IMR-90 (cell line): ENCODE data around the gene ARHGAP35. TPM values are rescaled to one million over a fixed set of nuclear protein-coding genes. Genes with fewer than 3 reads are reported as not detected.

ENCODE experiments used
- ATAC-seq: fragments of 200-7000 bp; cut with Tn5 transposase; 2 replicates; pipeline ENCODE4 v1.9.1; 2020; ENCODE audit warnings: low read depth, mild to moderate bottlenecking, moderate library complexity
- BruUV-seq: library from RNA; stranded (reverse); fragments of 400-500 nt; replicated peaks from 2 replicates; lab custom pipeline; 2021; lab: Mats Ljungman, UMichigan
- CTCF ChIA-PET: fragments of 300-600 bp; formaldehyde crosslinking; extraction: SDS; loops from one replicate; lab custom pipeline; 2021; ENCODE audit warnings: antibody characterized with exemption; lab: Yijun Ruan, JAX
- POLR2A ChIA-PET: fragments of 300-600 bp; sonication (Branson Sonifier 250); formaldehyde crosslinking; loops from one replicate; lab custom pipeline; 2022; ENCODE audit warnings: antibody characterized with exemption; ENCODE audit not compliant: unreplicated experiment; lab: Charles Lee
- DNase-seq: peaks from one replicate; pipeline ENCODE4 v3.0.0; 2013
- H2AFZ ChIP-seq: replicated peaks from 2 replicates; pipeline ENCODE3; 2013; ENCODE audit warnings: low read length, mild to moderate bottlenecking; ENCODE audit not compliant: poor library complexity
- H2AK5ac ChIP-seq: 2 replicates; pipeline ENCODE4 v1.6.1; 2013; ENCODE audit warnings: low read depth, low read length, inconsistent platforms
- H2AK9ac ChIP-seq: replicated peaks from 2 replicates; pipeline ENCODE3; 2013; ENCODE audit warnings: mild to moderate bottlenecking, low read depth, low read length, moderate library complexity; ENCODE audit not compliant: poor library complexity
- H2BK120ac ChIP-seq: 2 replicates; pipeline ENCODE4 v1.6.1; 2013; ENCODE audit warnings: low read depth, low read length, inconsistent platforms
- H2BK15ac ChIP-seq: 3 replicates; pipeline ENCODE4 v1.6.1; 2013; ENCODE audit warnings: low read depth, low read length, inconsistent platforms
- H2BK20ac ChIP-seq: 2 replicates; pipeline ENCODE4 v1.6.1; 2013; ENCODE audit warnings: low read depth, mild to moderate bottlenecking, inconsistent platforms, low read length, moderate library complexity
- H2BK5ac ChIP-seq: 2 replicates; pipeline ENCODE4 v1.6.1; 2013; ENCODE audit warnings: mild to moderate bottlenecking, low read depth, low read length, inconsistent platforms; ENCODE audit not compliant: poor library complexity, severe bottlenecking
- H3K14ac ChIP-seq: replicated peaks from 2 replicates; pipeline ENCODE4 v1.6.1; 2013; ENCODE audit warnings: low read depth, low read length, inconsistent platforms
- H3K18ac ChIP-seq: 2 replicates; pipeline ENCODE4 v1.6.1; 2013; ENCODE audit warnings: low read depth, low read length, control low read depth
- H3K23ac ChIP-seq: 2 replicates; pipeline ENCODE4 v1.6.1; 2013; ENCODE audit warnings: low read depth, low read length, inconsistent platforms
- H3K27ac ChIP-seq: 2 replicates; pipeline ENCODE4 v1.5.1; 2013; ENCODE audit warnings: mild to moderate bottlenecking, control low read depth, low read length; ENCODE audit not compliant: insufficient read depth
- H3K27me3 ChIP-seq: 2 replicates; pipeline ENCODE4 v1.6.1; 2013; ENCODE audit warnings: low read length; ENCODE audit not compliant: control insufficient read depth, insufficient read depth
- H3K36me3 ChIP-seq: 2 replicates; pipeline ENCODE4 v1.6.1; 2013; ENCODE audit warnings: low read length, mixed read lengths; ENCODE audit not compliant: control insufficient read depth, insufficient read depth
- H3K4ac ChIP-seq: 2 replicates; pipeline ENCODE4 v1.6.1; 2013; ENCODE audit warnings: low read depth, low read length, inconsistent platforms
- H3K4me1 ChIP-seq: 2 replicates; pipeline ENCODE4 v1.6.1; 2013; ENCODE audit warnings: low read length, mixed read lengths; ENCODE audit not compliant: control insufficient read depth, insufficient read depth
- H3K4me2 ChIP-seq: 2 replicates; pipeline ENCODE4 v1.6.1; 2013; ENCODE audit warnings: low read depth, mild to moderate bottlenecking, control low read depth, low read length, moderate library complexity
- H3K4me3 ChIP-seq: 2 replicates; pipeline ENCODE4 v1.5.1; 2013; ENCODE audit warnings: low read depth, mild to moderate bottlenecking, control low read depth, low read length, moderate library complexity; ENCODE audit not compliant: insufficient read depth
- H3K56ac ChIP-seq: 2 replicates; pipeline ENCODE4 v1.6.1; 2013; ENCODE audit warnings: low read length, inconsistent platforms; ENCODE audit not compliant: insufficient read depth; ENCODE audit errors: extremely low read depth
- H3K79me1 ChIP-seq, 2 experiments: 2 replicates each; pipeline ENCODE4 v1.6.1; 2013; ENCODE audit warnings: low read length in 2 of 2, inconsistent platforms in 1 of 2, low read depth in 1 of 2
- H3K9ac ChIP-seq: 2 replicates; pipeline ENCODE4 v1.6.1; 2013; ENCODE audit warnings: low read depth, low read length, control low read depth
- H3K9me1 ChIP-seq: 2 replicates; pipeline ENCODE4 v1.6.1; 2013; ENCODE audit warnings: low read length, inconsistent platforms; ENCODE audit not compliant: insufficient read depth
- H3K9me3 ChIP-seq: 2 replicates; pipeline ENCODE4 v1.6.1; 2013; ENCODE audit warnings: low read length; ENCODE audit not compliant: control insufficient read depth, insufficient read depth
- H4K20me1 ChIP-seq: 2 replicates; pipeline ENCODE4 v1.6.1; 2013; ENCODE audit warnings: low read length, inconsistent platforms; ENCODE audit not compliant: insufficient read depth
- H4K5ac ChIP-seq: 2 replicates; pipeline ENCODE4 v1.6.1; 2013; ENCODE audit warnings: mild to moderate bottlenecking, low read depth, low read length, control low read depth
- H4K8ac ChIP-seq, 2 experiments: 2 replicates each; pipeline ENCODE4 v1.6.1; 2013; ENCODE audit warnings: low read depth in 2 of 2, low read length in 2 of 2, control low read depth in 1 of 2, inconsistent platforms in 1 of 2
- H4K91ac ChIP-seq: 2 replicates; pipeline ENCODE4 v1.6.1; 2013; ENCODE audit warnings: low read depth, low read length, inconsistent platforms; ENCODE audit not compliant: insufficient read depth
- CEBPB ChIP-seq: IDR thresholded peaks from 2 replicates; pipeline ENCODE4 v1.6.1; 2012; ENCODE audit warnings: low read depth, low read length, improper control_type of control experiment
- CHD1 ChIP-seq: IDR thresholded peaks from 2 replicates; pipeline ENCODE4 v1.6.1; 2012; ENCODE audit warnings: low read depth, low read length, improper control_type of control experiment
- FOS ChIP-seq: fragments of 150-350 bp; IDR thresholded peaks from 2 replicates; pipeline ENCODE4 v1.6.1; 2016; ENCODE audit warnings: low read depth, low read length
- NFE2L2 ChIP-seq: fragments of 150-350 bp; IDR thresholded peaks from 2 replicates; pipeline ENCODE4 v1.6.1; 2016; ENCODE audit warnings: low read depth, mild to moderate bottlenecking, low read length
- RAD21 ChIP-seq: IDR thresholded peaks from 2 replicates; pipeline ENCODE4 v1.6.1; 2012; ENCODE audit warnings: low read length, improper control_type of control experiment
- RCOR1 ChIP-seq: IDR thresholded peaks from 2 replicates; pipeline ENCODE4 v1.6.1; 2012; ENCODE audit warnings: mild to moderate bottlenecking, low read length, improper control_type of control experiment; ENCODE audit not compliant: insufficient replicate concordance
- WGBS, 2 experiments: methylation state at CpG; one replicate each; pipeline versions ENCODE4 v1.1.5 to v1.1.7; 2013; ENCODE audit warnings: missing lambda C conversion rate in 2 of 2; ENCODE audit not compliant: insufficient read length in 1 of 2; ENCODE audit errors: extremely low coverage in 2 of 2; 5-methylcytosine and 5-hydroxymethylcytosine counted together
- dilution Hi-C: fragments of 300-500 bp; cut with HindIII; formaldehyde crosslinking; loops from one replicate; pipeline ENCODE4 v1.14.3; 2018; ENCODE audit warnings: low sequenced_read_pairs; ENCODE audit not compliant: unreplicated experiment
- in situ Hi-C: fragments of 300-500 bp; cut with MboI; formaldehyde crosslinking; loops from 3 replicates; pipeline ENCODE4 v1.14.3; 2019; ENCODE audit warnings: low sequenced_read_pairs, inconsistent platforms, mixed read lengths
- intact Hi-C: fragments of 100-400 bp; cut with micrococcal nuclease; formaldehyde crosslinking; loops from 2 replicates; pipeline ENCODE4 v1.10.0; 2022
- polyA plus RNA-seq, 3 experiments: library from polyadenylated mRNA; depleted of rRNA; stranded (reverse); fragments of >200 nt; gene quantifications; 2 replicates each; pipeline ENCODE4 v1.2.3, GENCODE V29; 2012; ENCODE audit warnings: low replicate concordance in 1 of 3
- total RNA-seq: library from RNA; depleted of rRNA; stranded (reverse); fragments of >200 nt; gene quantifications from 2 replicates; pipeline ENCODE4 v1.2.3, GENCODE V29; 2012
- TF ChIP-seq, protein P1 (sequence below): conservative IDR thresholded peaks from 2 replicates; pipeline ENCODE4 v1.5.1; 2012; ENCODE audit warnings: mild to moderate bottlenecking, low read depth, low read length, improper control_type of control experiment
- TF ChIP-seq, protein P2 (sequence below): fragments of 150-350 bp; IDR thresholded peaks from 2 replicates; pipeline ENCODE4 v1.6.1; 2016; ENCODE audit warnings: low read depth, mild to moderate bottlenecking, low read length, moderate library complexity, borderline replicate concordance
- TF ChIP-seq, protein P3 (sequence below): fragments of 150-350 bp; IDR thresholded peaks from 2 replicates; pipeline ENCODE4 v1.6.1; 2017; ENCODE audit warnings: mild to moderate bottlenecking, antibody characterized with exemption, low read length, low read depth

ARHGAP35 gene
- total and polyA plus RNA-seq, 2 of the 4 experiments (the other 2 are of a cell fraction) = 16.4 to 29.0 TPM

DNA sequence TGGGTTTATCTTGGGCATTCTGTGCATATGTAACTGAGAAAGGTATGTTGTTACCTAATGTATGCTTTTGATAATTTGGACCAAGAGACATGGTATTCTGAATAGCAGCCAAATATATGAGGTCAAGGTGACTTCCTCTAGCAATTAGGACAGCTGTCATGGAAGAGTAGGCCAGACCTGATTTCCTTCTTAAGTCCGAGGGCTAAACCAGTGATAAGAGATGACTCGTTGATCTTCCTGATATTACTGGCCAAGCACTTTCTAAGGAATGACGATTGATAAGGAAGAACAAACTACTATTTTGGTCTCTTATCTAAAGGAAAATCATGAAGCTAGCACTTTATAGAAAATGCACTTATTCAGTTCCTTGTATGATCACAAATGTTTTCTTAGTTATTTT is 42.7 kb downstream of the ARHGAP35 start:
- no peaks in the 10 kb centered on the region for H3K27me3 ChIP-seq
- H2BK20ac ChIP-seq = peak overlapping the region; percentile 72; the same call in 1 of the 2 replicates
- H3K4ac ChIP-seq = peak overlapping the region; percentile 34; the same call in 1 of the 2 replicates
- no TSS peak for BruUV-seq
- TF ChIP-seq CHD1 = no peak
- TF ChIP-seq CEBPB = no peak
- TF ChIP-seq, protein P1, sequence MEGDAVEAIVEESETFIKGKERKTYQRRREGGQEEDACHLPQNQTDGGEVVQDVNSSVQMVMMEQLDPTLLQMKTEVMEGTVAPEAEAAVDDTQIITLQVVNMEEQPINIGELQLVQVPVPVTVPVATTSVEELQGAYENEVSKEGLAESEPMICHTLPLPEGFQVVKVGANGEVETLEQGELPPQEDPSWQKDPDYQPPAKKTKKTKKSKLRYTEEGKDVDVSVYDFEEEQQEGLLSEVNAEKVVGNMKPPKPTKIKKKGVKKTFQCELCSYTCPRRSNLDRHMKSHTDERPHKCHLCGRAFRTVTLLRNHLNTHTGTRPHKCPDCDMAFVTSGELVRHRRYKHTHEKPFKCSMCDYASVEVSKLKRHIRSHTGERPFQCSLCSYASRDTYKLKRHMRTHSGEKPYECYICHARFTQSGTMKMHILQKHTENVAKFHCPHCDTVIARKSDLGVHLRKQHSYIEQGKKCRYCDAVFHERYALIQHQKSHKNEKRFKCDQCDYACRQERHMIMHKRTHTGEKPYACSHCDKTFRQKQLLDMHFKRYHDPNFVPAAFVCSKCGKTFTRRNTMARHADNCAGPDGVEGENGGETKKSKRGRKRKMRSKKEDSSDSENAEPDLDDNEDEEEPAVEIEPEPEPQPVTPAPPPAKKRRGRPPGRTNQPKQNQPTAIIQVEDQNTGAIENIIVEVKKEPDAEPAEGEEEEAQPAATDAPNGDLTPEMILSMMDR = no peak
- no peak for TF ChIP-seq NFE2L2
- TF ChIP-seq FOS = no peak
- TF ChIP-seq, protein P2, sequence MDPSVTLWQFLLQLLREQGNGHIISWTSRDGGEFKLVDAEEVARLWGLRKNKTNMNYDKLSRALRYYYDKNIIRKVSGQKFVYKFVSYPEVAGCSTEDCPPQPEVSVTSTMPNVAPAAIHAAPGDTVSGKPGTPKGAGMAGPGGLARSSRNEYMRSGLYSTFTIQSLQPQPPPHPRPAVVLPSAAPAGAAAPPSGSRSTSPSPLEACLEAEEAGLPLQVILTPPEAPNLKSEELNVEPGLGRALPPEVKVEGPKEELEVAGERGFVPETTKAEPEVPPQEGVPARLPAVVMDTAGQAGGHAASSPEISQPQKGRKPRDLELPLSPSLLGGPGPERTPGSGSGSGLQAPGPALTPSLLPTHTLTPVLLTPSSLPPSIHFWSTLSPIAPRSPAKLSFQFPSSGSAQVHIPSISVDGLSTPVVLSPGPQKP = no peak
- TF ChIP-seq, protein P3, sequence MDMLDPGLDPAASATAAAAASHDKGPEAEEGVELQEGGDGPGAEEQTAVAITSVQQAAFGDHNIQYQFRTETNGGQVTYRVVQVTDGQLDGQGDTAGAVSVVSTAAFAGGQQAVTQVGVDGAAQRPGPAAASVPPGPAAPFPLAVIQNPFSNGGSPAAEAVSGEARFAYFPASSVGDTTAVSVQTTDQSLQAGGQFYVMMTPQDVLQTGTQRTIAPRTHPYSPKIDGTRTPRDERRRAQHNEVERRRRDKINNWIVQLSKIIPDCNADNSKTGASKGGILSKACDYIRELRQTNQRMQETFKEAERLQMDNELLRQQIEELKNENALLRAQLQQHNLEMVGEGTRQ = no peak
- TF ChIP-seq RCOR1 = no peak
- no peak for TF ChIP-seq RAD21
- peak overlapping the region in 1 of 2 experiments; percentile 26; a peak in 1 of 4 replicates for H4K8ac ChIP-seq
- dilution Hi-C loops = no loop called here
- peak overlapping the region; percentile 56; the same call in 1 of the 2 replicates for H2AK5ac ChIP-seq
- no peak overlapping the region for H4K91ac ChIP-seq
- H2BK15ac ChIP-seq = no peak overlapping the region
- no peak overlapping the region for H3K14ac ChIP-seq
- no peaks in the 10 kb centered on the region for H3K36me3 ChIP-seq
- H2AFZ ChIP-seq = no peak overlapping the region
- ATAC-seq = no peak
- H3K56ac ChIP-seq = no peak overlapping the region
- peaks cover 29% of the 10 kb centered on the region for H3K4me1 ChIP-seq
- no peak overlapping the region for H2AK9ac ChIP-seq
- H2BK5ac ChIP-seq = no peak overlapping the region
- 0 out of 2 replicates have a peak overlapping the region, but pooled peaks have one; percentile 21 for H3K18ac ChIP-seq
- peaks cover 58% of the 10 kb centered on the region for H4K20me1 ChIP-seq
- no peak overlapping the region for H3K23ac ChIP-seq
- peaks cover 44 to 84% of the 10 kb centered on the region in 2 experiments for H3K79me1 ChIP-seq
- CTCF ChIA-PET = interaction anchor here (0.6 kb wide), 1 partner anchor 25 kb away, joined by 3 read pairs; no protein-coding TSS in a partner anchor
- POLR2A ChIA-PET = no interaction called here
- intact Hi-C loops = no loop called here
- no CpG with 5 or more reads among the region's 3 CpGs for WGBS, 2 experiments
- no peaks in the 10 kb centered on the region for H3K9me3 ChIP-seq
- no peak overlapping the region for H3K9ac ChIP-seq
- H3K4me3 ChIP-seq = no peak overlapping the region
- no peak overlapping the region for H3K27ac ChIP-seq
- no peak overlapping the region for H3K4me2 ChIP-seq
- H4K5ac ChIP-seq = no peak overlapping the region; the same call in 1 of the 2 replicates
- in situ Hi-C loops = no loop called here
- no peak overlapping the region for H2BK120ac ChIP-seq
- DNase-seq = no peak
- peaks cover 25% of the 10 kb centered on the region for H3K9me1 ChIP-seq
